ENCODE measurements around the gene ZBTB12. TPM values are rescaled to one million over a fixed set of nuclear protein-coding genes. Genes with fewer than 3 reads are reported as not detected.
"Not testable (repeated sequence)": the region's sequence is repeated elsewhere in the genome, so short reads cannot be mapped to it uniquely, and the experiment has no call there.

Gene ZBTB12
- total and polyA plus RNA-seq, 2 of the 4 experiments (the other 2 are of a cell fraction): 2.0 to 8.5 TPM

- CTCF ChIA-PET: interaction anchor here (0.7 kb wide), 1 partner anchor 884 kb away, joined by 4 read pairs; no protein-coding TSS in a partner anchor
- no peak overlapping the region for H2AK9ac ChIP-seq (replicated peaks; ENCODE audit: low read depth, low read length, poor library complexity)
- H2BK20ac ChIP-seq (ENCODE audit: low read depth, low read length): peak overlapping the region; percentile 69
- H3K23ac ChIP-seq (ENCODE audit: low read depth, low read length): no peak overlapping the region
- H3K27me3 ChIP-seq (ENCODE audit: control insufficient read depth, insufficient read depth, low read length): no peaks in the 10 kb centered on the region
- H2AFZ ChIP-seq (replicated peaks; ENCODE audit: low read length, poor library complexity): no peak overlapping the region
- no peak overlapping the region for H3K56ac ChIP-seq (ENCODE audit: extremely low read depth, insufficient read depth, low read length)
- in situ Hi-C loops (cut with MboI; ENCODE audit: low sequenced_read_pairs) (loop anchor here (5.0 kb wide), 1 partner anchor 35 kb away; the partner anchor contains the start of gene CFB), intact Hi-C loops (cut with micrococcal nuclease) (no loop called here), dilution Hi-C loops (cut with HindIII; ENCODE audit: low sequenced_read_pairs, unreplicated experiment) (no loop called here)
- TF ChIP-seq RAD21 (IDR thresholded peaks at IDR 0.05; ENCODE audit: low read length): no peak
- TF ChIP-seq NFE2L2 (IDR thresholded peaks at IDR 0.05; ENCODE audit: low read depth, low read length): no peak
- H4K8ac ChIP-seq (ENCODE audit: low read depth in 2 of 2, low read length in 2 of 2): peak overlapping the region in 1 of 2 experiments; percentile 23; a peak in 2 of 4 replicates
- peaks cover 7% of the 10 kb centered on the region for H3K4me1 ChIP-seq (ENCODE audit: control insufficient read depth, insufficient read depth, low read length)
- H3K4me3 ChIP-seq (ENCODE audit: insufficient read depth, low read depth, low read length): no peak overlapping the region
- H3K36me3 ChIP-seq (ENCODE audit: control insufficient read depth, insufficient read depth, low read length): no peaks in the 10 kb centered on the region
- H2BK5ac ChIP-seq (ENCODE audit: low read depth, low read length, poor library complexity, severe bottlenecking): no peak overlapping the region
- H3K27ac ChIP-seq (ENCODE audit: insufficient read depth, low read length): peak overlapping the region; percentile 54; the same call in 1 of the 2 replicates
- peak overlapping the region; percentile 94 for H2AK5ac ChIP-seq (ENCODE audit: low read depth, low read length)
- H2BK15ac ChIP-seq (ENCODE audit: low read depth, low read length): peak overlapping the region; percentile 53
- no peak overlapping the region; the same call in 1 of the 2 replicates for H3K14ac ChIP-seq (replicated peaks; ENCODE audit: low read depth, low read length)
- H4K20me1 ChIP-seq (ENCODE audit: insufficient read depth, low read length): no peaks in the 10 kb centered on the region
- WGBS, 2 experiments (ENCODE audit: extremely low coverage in 2 of 2, insufficient read length in 1 of 2): 82% methylated on average over 10 of the region's 11 CpGs; no CpG with 5 or more reads in 1 of the 2 experiments
- DNase-seq (no peak), ATAC-seq (ENCODE audit: low read depth) (no peak)
- H4K5ac ChIP-seq (ENCODE audit: low read depth, low read length): peak overlapping the region; percentile 56
- no peaks in the 10 kb centered on the region for H3K9me3 ChIP-seq (ENCODE audit: control insufficient read depth, insufficient read depth, low read length)
- no peak overlapping the region for H3K4me2 ChIP-seq (ENCODE audit: low read depth, low read length)
- no TSS peak for BruUV-seq (replicated peaks)
- POLR2A ChIA-PET (ENCODE audit: unreplicated experiment): no interaction called here
- peak overlapping the region; percentile 78 for H2BK120ac ChIP-seq (ENCODE audit: low read depth, low read length)
- H4K91ac ChIP-seq (ENCODE audit: insufficient read depth, low read depth, low read length): peak overlapping the region; percentile 62
- H3K79me1 ChIP-seq (ENCODE audit: low read depth in 1 of 2, low read length in 2 of 2): no peaks in the 10 kb centered on the region
- H3K18ac ChIP-seq (ENCODE audit: low read depth, low read length): no peak overlapping the region; the same call in 1 of the 2 replicates
- peak overlapping the region; percentile 78 for H3K4ac ChIP-seq (ENCODE audit: low read depth, low read length)
- no peak overlapping the region for H3K9ac ChIP-seq (ENCODE audit: low read depth, low read length)
- peaks cover 9% of the 10 kb centered on the region; the same call in 1 of the 2 replicates for H3K9me1 ChIP-seq (ENCODE audit: insufficient read depth, low read length)
Observed at GRCh38 chr6:31911826-31912585, 10.1 kb upstream of the ZBTB12 start.

- H4K91ac ChIP-seq (ENCODE audit: insufficient read depth, low read depth, low read length): peak overlapping the region; percentile 40
- BruUV-seq (replicated peaks); H2AFZ ChIP-seq (replicated peaks; ENCODE audit: low read length, poor library complexity); H3K4me2 ChIP-seq (ENCODE audit: low read depth, low read length); intact Hi-C loops (cut with micrococcal nuclease); ATAC-seq (ENCODE audit: low read depth); H3K4me1 ChIP-seq (ENCODE audit: control insufficient read depth, insufficient read depth, low read length); H2BK15ac ChIP-seq (ENCODE audit: low read depth, low read length); DNase-seq; dilution Hi-C loops (cut with HindIII; ENCODE audit: low sequenced_read_pairs, unreplicated experiment); H3K36me3 ChIP-seq (ENCODE audit: control insufficient read depth, insufficient read depth, low read length); H3K56ac ChIP-seq (ENCODE audit: extremely low read depth, insufficient read depth, low read length); H2AK9ac ChIP-seq (replicated peaks; ENCODE audit: low read depth, low read length, poor library complexity); H3K4me3 ChIP-seq (ENCODE audit: insufficient read depth, low read depth, low read length); H4K20me1 ChIP-seq (ENCODE audit: insufficient read depth, low read length); H3K23ac ChIP-seq (ENCODE audit: low read depth, low read length); POLR2A ChIA-PET (ENCODE audit: unreplicated experiment); H4K5ac ChIP-seq (ENCODE audit: low read depth, low read length); H3K9ac ChIP-seq (ENCODE audit: low read depth, low read length); H3K18ac ChIP-seq (ENCODE audit: low read depth, low read length); H3K79me1 ChIP-seq (ENCODE audit: low read depth in 1 of 2, low read length in 2 of 2); H3K14ac ChIP-seq (replicated peaks; ENCODE audit: low read depth, low read length); H3K9me3 ChIP-seq (ENCODE audit: control insufficient read depth, insufficient read depth, low read length); H3K27me3 ChIP-seq (ENCODE audit: control insufficient read depth, insufficient read depth, low read length); in situ Hi-C loops (cut with MboI; ENCODE audit: low sequenced_read_pairs): not testable (repeated sequence)
- H2BK5ac ChIP-seq (ENCODE audit: low read depth, low read length, poor library complexity, severe bottlenecking): peak overlapping the region; percentile 61
- WGBS, 2 experiments (ENCODE audit: extremely low coverage in 2 of 2, insufficient read length in 1 of 2): 100% methylated on average over 2 of the region's 7 CpGs; no CpG with 5 or more reads in 1 of the 2 experiments
- peak overlapping the region; percentile 70; the same call in 1 of the 2 replicates for H2BK120ac ChIP-seq (ENCODE audit: low read depth, low read length)
- peak overlapping the region; percentile 39; the same call in 1 of the 2 replicates for H3K27ac ChIP-seq (ENCODE audit: insufficient read depth, low read length)
- H4K8ac ChIP-seq (ENCODE audit: low read depth in 2 of 2, low read length in 2 of 2): peak overlapping the region in 1 of 2 experiments; percentile 48; a peak in 2 of 4 replicates
- CTCF ChIA-PET: interaction anchor here (0.6 to 1.0 kb wide), 2 partner anchors 14 to 150 kb away, joined by 3 to 7 read pairs; no protein-coding TSS in a partner anchor
- H3K4ac ChIP-seq (ENCODE audit: low read depth, low read length): peak overlapping the region; percentile 64; the same call in 1 of the 2 replicates
- H2AK5ac ChIP-seq (ENCODE audit: low read depth, low read length): peak overlapping the region; percentile 96
- peaks cover 12% of the 10 kb centered on the region; the same call in 1 of the 2 replicates for H3K9me1 ChIP-seq (ENCODE audit: insufficient read depth, low read length)
- peak overlapping the region; percentile 33; the same call in 1 of the 2 replicates for H2BK20ac ChIP-seq (ENCODE audit: low read depth, low read length)
Observed at GRCh38 chr6:31909298-31909697, 7.4 kb upstream of the ZBTB12 start.

All from IMR-90 (cell line).